HG03354 (cell line): ENCODE data around the gene LSMEM2.
A peak's percentile ranks its signal among the peaks of the same experiment; 100 is the strongest.

ENCODE experiments used
- ATAC-seq: cut with Tn5 transposase; IDR thresholded peaks from one replicate; pipeline ENCODE4 v1.9.1; 2021; ENCODE audit warnings: mild to moderate bottlenecking; ENCODE audit not compliant: unreplicated experiment, poor library complexity, severe bottlenecking

Gene LSMEM2

GRCh38 chr3:50318163-50318562 is 39.3 kb downstream of the LSMEM2 start:
- no peak for ATAC-seq

- no peak for ATAC-seq
These were observed 39.7 kb downstream of the LSMEM2 start for GRCh38 chr3:50318615-50319014.

GRCh38 chr3:50319181-50319893 is 40.5 kb downstream of the LSMEM2 start:
- ATAC-seq, result no peak

GRCh38 chr3:50319894-50320625 is 41.2 kb downstream of the LSMEM2 start:
- no peak for ATAC-seq

- peak; percentile 53 for ATAC-seq
These were observed 42.0 kb downstream of the LSMEM2 start for GRCh38 chr3:50320853-50321335.

- ATAC-seq, result peak; percentile 82
These were observed 42.6 kb downstream of the LSMEM2 start for GRCh38 chr3:50321336-50322114.

- no peak for ATAC-seq
These were observed 43.2 kb downstream of the LSMEM2 start for GRCh38 chr3:50322115-50322385.

GRCh38 chr3:50322386-50323091 is 43.7 kb downstream of the LSMEM2 start, which contains the start of gene HYAL2:
Gene HYAL2 (minus strand): TSS chr3:50322745. CDS start chr3:50320489, 2,256 bp downstream.
- no peak for ATAC-seq

- no peak for ATAC-seq
These were observed 44.3 kb downstream of the LSMEM2 start for GRCh38 chr3:50323092-50323600.

GRCh38 chr3:50323614-50324199 is 44.8 kb downstream of the LSMEM2 start:
- ATAC-seq, result no peak

- ATAC-seq, result no peak
These were observed 45.6 kb downstream of the LSMEM2 start for GRCh38 chr3:50324351-50325112.

- ATAC-seq, result no peak
These were observed 46.2 kb downstream of the LSMEM2 start for GRCh38 chr3:50325113-50325480.

- ATAC-seq, result no peak
These were observed 46.8 kb downstream of the LSMEM2 start for GRCh38 chr3:50325497-50326181.

GRCh38 chr3:50326182-50326541 is 47.3 kb downstream of the LSMEM2 start:
- no peak for ATAC-seq

GRCh38 chr3:50327129-50327528 is 48.2 kb downstream of the LSMEM2 start:
- no peak for ATAC-seq

GRCh38 chr3:50327943-50328691 is 49.2 kb downstream of the LSMEM2 start, which contains the start of gene TUSC2:
Gene TUSC2 (minus strand): TSS chr3:50328223. CDS start chr3:50328099, 124 bp downstream.
- peak; percentile 90 for ATAC-seq

GRCh38 chr3:50330330-50330729 is 51.4 kb downstream of the LSMEM2 start:
- no peak for ATAC-seq
